Muscle layer of duodenum (tissue), 2 donors: ENCODE results near the gene AGRP.
"Not testable (repeated sequence)": the region's sequence is repeated elsewhere in the genome, so short reads cannot be mapped to it uniquely, and the experiment has no call there.

Source experiments
- H3K27ac ChIP-seq: one replicate; pipeline ENCODE4 v1.7.0; 2013; ENCODE audit warnings: mild to moderate bottlenecking, low read length
- H3K27me3 ChIP-seq: one replicate; pipeline ENCODE4 v1.7.0; 2013; ENCODE audit warnings: low read depth, mild to moderate bottlenecking, control low read depth, low read length
- H3K36me3 ChIP-seq, 2 donors: one replicate each; pipeline ENCODE4 v1.7.0; 2013; ENCODE audit warnings: low read length in 2 of 2, control low read depth in 1 of 2, mild to moderate bottlenecking in 1 of 2; ENCODE audit not compliant: insufficient read depth in 2 of 2, control insufficient read depth in 1 of 2
- H3K4me1 ChIP-seq, 2 donors: one replicate each; pipeline ENCODE4 v1.7.0; 2013; ENCODE audit warnings: low read length in 2 of 2, mild to moderate bottlenecking in 2 of 2, control low read depth in 1 of 2, moderate library complexity in 1 of 2; ENCODE audit not compliant: insufficient read depth in 2 of 2, control insufficient read depth in 1 of 2
- H3K4me3 ChIP-seq, 2 donors: one replicate each; pipeline ENCODE4 v1.7.0; 2013; ENCODE audit warnings: low read length in 2 of 2, low read depth in 1 of 2, mild to moderate bottlenecking in 1 of 2
- H3K9me3 ChIP-seq, 2 donors: one replicate each; pipeline ENCODE4 v1.7.0; 2013; ENCODE audit warnings: low read length in 2 of 2, control low read depth in 1 of 2, mild to moderate bottlenecking in 1 of 2; ENCODE audit not compliant: control insufficient read depth in 1 of 2
- donor health status: healthy.

AGRP gene

DNA sequence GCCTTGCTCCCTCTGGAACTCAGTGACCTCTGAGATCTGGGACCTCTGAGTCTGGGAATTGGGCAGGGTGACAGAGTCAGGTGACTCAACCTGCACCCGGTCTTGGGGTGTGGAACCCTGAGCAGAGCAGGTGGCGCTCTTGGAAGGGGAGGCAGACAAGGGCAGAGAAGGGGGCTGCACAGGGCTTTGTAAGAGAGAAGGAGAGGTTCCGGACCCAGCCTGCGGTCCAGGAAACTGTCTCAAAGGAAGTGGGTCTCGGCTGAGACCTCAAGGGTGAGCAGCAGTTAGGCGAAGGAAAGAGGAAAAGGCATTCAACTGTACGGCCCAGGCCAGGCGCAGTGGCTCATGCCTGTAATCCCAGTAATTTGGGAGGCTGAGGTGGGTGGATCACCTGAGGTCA lies 35.3 kb upstream of the AGRP start:
- Histone ChIP-seq H3K4me3 (no peak overlapping the region), H3K27me3 (no peaks in the 10 kb centered on the region), H3K4me1 (peaks cover 0 to 2% of the 10 kb centered on the region in 2 donors), H3K36me3 (no peaks in the 10 kb centered on the region), H3K27ac (no peak overlapping the region), H3K9me3 (no peaks in the 10 kb centered on the region)

DNA sequence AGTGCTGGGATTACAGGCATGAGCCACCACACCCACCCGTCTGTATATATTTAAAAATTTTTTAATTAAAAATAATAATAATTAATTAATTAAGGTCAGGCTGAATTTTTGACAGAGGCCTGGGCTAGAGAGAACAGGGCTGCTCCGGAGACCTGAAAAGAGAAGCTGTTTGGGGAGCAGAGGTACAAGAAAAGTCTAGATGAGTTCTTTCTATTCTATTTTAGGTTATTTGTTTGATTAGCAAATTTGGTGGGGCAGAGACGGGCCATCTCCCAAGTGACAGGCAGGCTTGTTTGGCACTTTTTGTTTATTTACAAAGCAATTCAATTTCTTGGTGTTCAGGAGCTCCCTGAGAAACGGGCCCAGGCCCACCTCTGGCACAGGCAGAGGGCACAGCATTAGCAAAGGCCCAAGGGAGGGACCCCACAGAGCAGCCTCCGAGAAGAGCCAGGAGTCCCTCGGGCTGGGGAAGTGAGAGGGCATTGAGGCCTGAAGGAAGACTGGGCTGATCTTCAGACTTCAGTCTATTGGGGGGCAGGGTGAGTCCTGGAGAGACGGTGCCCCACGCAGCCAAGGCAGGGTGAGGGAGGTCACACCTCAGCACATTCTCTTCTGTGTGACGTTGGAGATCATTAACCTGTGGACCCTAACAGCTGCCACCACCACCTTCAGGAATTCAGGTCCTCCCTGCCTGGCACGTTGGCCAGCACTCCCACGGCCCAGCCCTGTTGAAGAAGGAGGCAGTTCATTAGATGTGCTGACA lies 34.5 kb upstream of the AGRP start:
- Histone ChIP-seq H3K27me3 (no peaks in the 10 kb centered on the region), H3K9me3 (no peaks in the 10 kb centered on the region), H3K36me3 (no peaks in the 10 kb centered on the region), H3K4me3 (no peak overlapping the region), H3K4me1 (peaks cover 0 to 2% of the 10 kb centered on the region in 2 donors), H3K27ac (no peak overlapping the region)

DNA sequence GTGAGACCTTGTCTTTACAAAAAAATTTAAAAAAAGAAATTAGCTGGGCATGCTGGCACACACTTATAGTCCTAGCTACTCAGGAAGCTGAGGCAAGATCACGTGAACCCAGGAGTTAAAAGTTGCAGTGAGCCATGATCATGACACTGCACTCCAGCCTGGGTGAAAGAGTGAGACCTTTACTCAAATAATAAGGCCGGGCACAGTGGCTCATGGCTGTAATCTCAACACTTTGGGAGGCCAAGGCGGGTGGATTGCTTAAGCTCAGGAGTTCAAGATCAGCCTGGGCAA lies 33.8 kb upstream of the AGRP start:
- no peak overlapping the region for H3K4me3 ChIP-seq
- no peak overlapping the region for H3K27ac ChIP-seq
- no peaks in the 10 kb centered on the region for H3K27me3 ChIP-seq
- no peaks in the 10 kb centered on the region for H3K36me3 ChIP-seq
- peaks cover 0 to 2% of the 10 kb centered on the region in 2 donors for H3K4me1 ChIP-seq
- no peaks in the 10 kb centered on the region for H3K9me3 ChIP-seq

DNA sequence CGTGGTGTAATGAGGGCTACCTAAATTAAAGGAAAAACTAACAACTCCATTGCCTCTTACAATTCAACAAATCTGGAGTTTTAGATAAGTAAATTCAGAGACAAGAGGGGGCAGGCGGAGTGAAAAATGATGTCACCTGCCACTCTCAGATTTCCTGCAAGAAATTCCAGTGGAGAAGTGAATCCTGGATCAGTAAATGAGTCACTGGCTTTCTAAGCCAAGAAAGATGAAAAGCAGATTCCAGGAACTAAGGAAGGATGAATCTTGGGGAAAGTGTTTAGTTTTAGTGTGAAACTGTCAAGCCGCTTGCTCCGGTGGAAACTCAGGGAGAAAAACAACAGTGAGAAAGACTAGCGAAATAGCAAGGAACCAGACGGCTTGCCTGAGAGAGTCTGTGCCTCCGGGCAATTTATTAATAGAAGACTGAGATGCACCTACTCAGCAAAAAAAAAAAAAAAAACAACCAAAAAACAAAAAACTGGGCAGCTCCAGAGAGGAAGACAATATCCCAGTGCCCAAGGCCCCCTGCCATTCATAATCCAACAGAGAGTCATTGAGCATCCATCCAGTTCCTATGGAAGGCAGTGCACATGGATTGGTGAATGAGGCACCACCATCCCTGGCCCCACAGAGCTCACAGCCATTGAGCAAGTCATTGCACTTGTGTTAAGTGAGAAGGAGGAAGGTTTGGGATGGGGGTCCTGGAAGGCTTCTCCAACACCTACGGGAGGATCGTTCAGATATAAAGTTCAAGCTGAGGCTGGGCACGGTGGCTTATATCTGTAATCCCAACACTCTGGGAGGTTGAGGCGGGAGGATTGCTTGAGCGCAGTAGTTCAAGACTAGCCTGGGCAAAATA lies 33.2 kb upstream of the AGRP start:
- no peaks in the 10 kb centered on the region for H3K9me3 ChIP-seq
- H3K36me3 ChIP-seq: no peaks in the 10 kb centered on the region
- H3K4me3 ChIP-seq: no peak overlapping the region
- peaks cover 0 to 2% of the 10 kb centered on the region in 2 donors for H3K4me1 ChIP-seq
- no peaks in the 10 kb centered on the region for H3K27me3 ChIP-seq
- H3K27ac ChIP-seq: no peak overlapping the region

DNA sequence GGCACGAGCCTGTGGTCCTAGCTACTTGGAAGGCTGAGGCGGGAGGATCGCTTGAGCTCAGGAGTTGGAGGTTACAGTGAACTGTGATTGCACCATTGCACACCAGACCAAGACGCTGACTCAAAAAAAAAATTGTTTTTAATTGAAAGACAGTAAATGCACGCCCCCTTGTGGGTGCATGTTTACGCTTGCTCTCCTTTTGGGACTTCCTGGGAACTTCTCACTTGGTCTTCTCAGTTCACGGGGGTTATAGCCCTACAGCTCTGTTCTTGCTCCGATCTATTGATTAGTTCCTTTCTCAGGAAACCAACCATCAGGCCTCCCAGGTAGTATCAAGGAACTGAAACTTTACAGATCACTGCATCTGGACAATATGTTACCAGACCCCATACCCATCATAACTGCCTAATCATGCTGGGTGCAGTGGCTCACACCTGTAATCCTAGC lies 31.1 kb upstream of the AGRP start:
- Histone ChIP-seq H3K9me3 (no peaks in the 10 kb centered on the region), H3K36me3 (no peaks in the 10 kb centered on the region), H3K4me1 (peaks cover 0 to 2% of the 10 kb centered on the region in 2 donors), H3K27ac (no peak overlapping the region), H3K4me3 (no peak overlapping the region), H3K27me3 (no peaks in the 10 kb centered on the region)

DNA sequence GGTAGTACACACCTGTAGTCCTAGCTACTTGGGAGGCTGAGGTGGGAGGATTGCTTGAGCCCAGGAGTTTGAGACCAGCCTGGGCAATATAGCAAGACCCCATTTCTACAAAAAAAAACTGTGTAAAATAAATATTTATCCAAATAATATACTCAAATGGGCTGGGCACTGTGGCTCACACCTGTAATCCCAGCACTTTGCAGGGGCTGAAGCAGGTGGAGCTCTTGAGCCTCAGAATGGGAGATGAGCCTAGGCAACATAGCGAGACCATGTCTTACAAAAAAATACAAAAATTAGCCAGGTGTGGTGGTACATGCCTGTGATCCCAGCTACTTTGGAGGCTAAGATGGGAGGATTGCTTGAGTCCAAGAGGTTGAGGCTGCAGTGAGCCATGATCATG lies 30.5 kb upstream of the AGRP start:
- not testable (repeated sequence) for H3K9me3 ChIP-seq, H3K4me3 ChIP-seq, H3K27ac ChIP-seq, H3K36me3 ChIP-seq, H3K27me3 ChIP-seq, H3K4me1 ChIP-seq

DNA sequence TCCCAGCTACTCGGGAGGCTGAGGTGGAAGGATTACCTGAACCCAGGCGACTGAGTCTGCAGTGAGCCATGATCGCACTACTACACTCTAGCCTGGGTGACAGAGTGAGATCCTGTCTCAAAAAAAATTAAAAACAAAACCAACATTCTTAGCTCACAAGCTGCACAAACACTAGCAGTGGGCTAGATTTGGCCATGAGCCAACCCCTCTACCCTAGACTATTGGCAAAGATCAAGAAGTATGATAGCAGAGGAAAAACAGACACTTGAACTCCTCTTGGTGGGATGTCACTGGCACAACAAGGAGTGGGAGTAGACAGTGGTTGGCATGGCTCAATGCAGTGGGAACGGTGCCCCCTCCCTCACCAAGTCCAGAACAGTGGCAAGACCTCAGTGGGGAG lies 25.7 kb upstream of the AGRP start:
- H3K4me1 ChIP-seq: no peaks in the 10 kb centered on the region
- H3K9me3 ChIP-seq: no peaks in the 10 kb centered on the region
- no peaks in the 10 kb centered on the region for H3K27me3 ChIP-seq
- no peaks in the 10 kb centered on the region for H3K36me3 ChIP-seq
- no peak overlapping the region for H3K27ac ChIP-seq
- no peak overlapping the region for H3K4me3 ChIP-seq

DNA sequence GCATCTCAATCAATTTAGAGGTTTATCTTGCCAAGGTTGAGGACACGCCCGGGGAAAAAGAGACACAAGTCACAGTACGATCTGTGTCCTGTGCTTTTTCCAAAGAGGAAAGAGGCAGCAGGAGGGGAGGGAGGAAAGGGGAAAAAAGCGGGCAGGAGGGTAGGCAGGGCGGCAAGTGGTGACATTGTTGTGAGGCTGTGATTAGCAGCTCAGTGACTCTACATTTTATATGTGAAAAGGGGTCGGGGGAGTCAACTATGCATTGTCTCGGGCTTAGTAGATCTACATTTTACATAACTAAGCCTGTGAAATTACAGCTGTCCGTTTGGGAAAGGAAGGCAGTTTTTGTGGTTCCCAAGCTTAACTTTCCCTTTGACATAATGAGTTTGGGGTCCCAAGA lies 23.1 kb upstream of the AGRP start:
- H3K4me1 ChIP-seq: no peaks in the 10 kb centered on the region

DNA sequence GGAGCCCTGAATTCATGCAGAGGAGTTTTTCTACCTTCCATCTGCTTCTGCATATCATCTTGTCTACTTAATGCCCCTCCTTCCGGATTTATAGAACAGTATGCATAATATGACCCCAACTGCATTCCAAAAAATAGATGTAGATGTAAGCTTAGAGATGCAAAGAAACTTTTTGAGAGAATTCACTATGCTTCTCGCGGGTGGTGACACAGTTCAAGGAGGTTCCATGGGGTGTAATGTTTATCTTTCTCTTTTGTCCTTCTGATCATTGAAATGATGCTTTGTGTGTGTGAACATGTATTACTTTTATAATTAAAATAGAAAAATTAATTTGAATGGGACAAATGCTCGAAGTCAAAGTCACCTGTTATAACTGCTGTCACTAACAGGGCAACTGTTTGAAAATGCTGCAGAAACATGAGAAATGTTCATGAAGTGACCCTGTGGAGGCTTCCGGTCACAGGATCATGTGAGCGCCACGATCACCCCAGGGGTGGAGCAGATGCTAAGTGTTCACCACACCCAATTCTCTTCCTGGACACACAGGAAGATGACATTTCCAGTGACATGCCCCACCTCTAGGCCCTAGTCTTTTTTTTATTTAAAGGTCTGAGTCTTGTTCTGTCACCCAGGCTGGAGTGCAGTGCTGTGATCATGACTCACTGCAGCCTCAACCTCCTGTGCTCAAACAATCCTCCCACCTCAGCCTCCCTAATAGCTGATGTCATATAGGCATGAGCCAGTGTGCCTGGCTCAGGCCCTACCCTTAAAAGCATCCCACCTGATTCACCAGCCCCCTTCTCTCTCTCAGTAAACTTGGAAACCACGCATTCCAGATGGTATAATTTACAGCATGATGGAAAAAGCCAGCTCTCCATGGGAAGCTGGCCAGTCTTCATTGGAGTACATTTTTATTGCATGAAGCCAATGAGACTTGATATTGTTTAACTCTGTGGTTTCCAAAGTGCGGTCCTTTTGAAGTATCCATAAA lies 21.0 kb upstream of the AGRP start:
- no peaks in the 10 kb centered on the region for H3K27me3 ChIP-seq
- peaks cover 0 to under 1% of the 10 kb centered on the region in 2 donors for H3K4me1 ChIP-seq

More for the DNA sequence above, 23.1 kb upstream of the AGRP start:
- H3K4me3 ChIP-seq: no peak overlapping the region
- H3K27me3 ChIP-seq: no peaks in the 10 kb centered on the region
- H3K9me3 ChIP-seq: no peaks in the 10 kb centered on the region
- no peak overlapping the region for H3K27ac ChIP-seq
- H3K36me3 ChIP-seq: no peaks in the 10 kb centered on the region

DNA sequence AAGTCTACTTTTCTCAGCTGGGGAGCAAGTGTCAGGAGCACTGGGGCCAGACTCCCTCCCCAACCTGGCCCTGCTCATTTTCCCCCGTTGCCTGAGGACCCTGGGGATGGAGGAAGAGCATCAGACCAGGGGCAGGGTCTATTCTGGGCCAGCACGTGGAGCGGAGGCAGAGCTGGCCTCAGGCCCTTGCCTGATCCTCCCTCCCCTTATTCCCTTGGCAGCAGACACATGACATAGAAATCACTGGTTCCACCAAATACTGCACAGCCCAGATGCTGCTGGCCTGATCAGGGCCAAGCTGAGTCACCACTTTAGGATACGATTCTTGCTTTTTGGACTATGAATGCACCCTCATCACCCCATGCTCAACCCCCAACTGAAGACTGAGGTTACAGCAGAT lies 15.8 kb upstream of the AGRP start:
- Histone ChIP-seq H3K27ac (no peak overlapping the region), H3K4me3 (no peak overlapping the region), H3K36me3 (peaks cover 3 to 12% of the 10 kb centered on the region in 2 donors), H3K27me3 (no peaks in the 10 kb centered on the region), H3K4me1 (peaks cover 0 to 8% of the 10 kb centered on the region in 2 donors), H3K9me3 (no peaks in the 10 kb centered on the region)

More for the DNA sequence above, 21.0 kb upstream of the AGRP start:
- no peaks in the 10 kb centered on the region for H3K36me3 ChIP-seq
- H3K27ac ChIP-seq: no peak overlapping the region
- no peaks in the 10 kb centered on the region for H3K9me3 ChIP-seq
- H3K4me3 ChIP-seq: no peak overlapping the region
